LNCaP clone FGC (cell line): ENCODE data around the gene FNDC3B.

Experiments used
- DNase-seq: peaks from one replicate; pipeline ENCODE4 v3.0.0-alpha.2; 2011; ENCODE audit warnings: low read depth
- H3K4me3 ChIP-seq: 2 replicates; pipeline ENCODE4 v1.5.1; 2011; ENCODE audit warnings: mild to moderate bottlenecking, low read depth, low read length, control low read depth
- CTCF ChIP-seq: IDR thresholded peaks from 2 replicates; pipeline ENCODE4 v1.5.1; 2012; ENCODE audit warnings: mild to moderate bottlenecking; ENCODE audit not compliant: control insufficient read depth, insufficient read depth; ENCODE audit errors: extremely low read depth

The FNDC3B gene

GRCh38 chr3:172407872-172408271, 368.5 kb downstream of the FNDC3B start:
- DNase-seq, result no peak
- no peak overlapping the region for H3K4me3 ChIP-seq
- TF ChIP-seq CTCF, result no peak

- no peak for DNase-seq
- TF ChIP-seq CTCF, result no peak
Measured at GRCh38 chr3:172410702-172411477, 371.5 kb downstream of the FNDC3B start.

GRCh38 chr3:172411478-172411947, 372.1 kb downstream of the FNDC3B start:
- H3K4me3 ChIP-seq, result no peak overlapping the region
- TF ChIP-seq CTCF, result no peak
- DNase-seq, result no peak

More at GRCh38 chr3:172410702-172411477, 371.5 kb downstream of the FNDC3B start:
- no peak overlapping the region for H3K4me3 ChIP-seq

GRCh38 chr3:172415323-172415722, 375.9 kb downstream of the FNDC3B start:
- no peak overlapping the region for H3K4me3 ChIP-seq
- no peak for DNase-seq
- no peak for TF ChIP-seq CTCF

GRCh38 chr3:172437713-172438112, 398.3 kb downstream of the FNDC3B start:
- DNase-seq, result no peak
- TF ChIP-seq CTCF, result no peak
- H3K4me3 ChIP-seq, result no peak overlapping the region

- DNase-seq, result no peak
- H3K4me3 ChIP-seq, result no peak overlapping the region
- no peak for TF ChIP-seq CTCF
Measured at GRCh38 chr3:172438186-172438585, 398.8 kb downstream of the FNDC3B start.

- no peak for DNase-seq
- no peak overlapping the region for H3K4me3 ChIP-seq
- no peak for TF ChIP-seq CTCF
Measured at GRCh38 chr3:172441581-172441980, 402.2 kb downstream of the FNDC3B start.
